ENCODE results near the gene DAAM1.

Gene DAAM1

GRCh38 chr14:59321626-59321949 lies 133.1 kb downstream of the DAAM1 start:
- Histone ChIP-seq H3K4me1 (peaks cover 27% of the 10 kb centered on the region), H3K36me3 (ENCODE audit: control insufficient read depth, insufficient read depth, low read length) (no peaks in the 10 kb centered on the region), H2AFZ (no peak overlapping the region), H3K9ac (no peak overlapping the region), H3K27me3 (ENCODE audit: control insufficient read depth, insufficient read depth, low read length) (no peaks in the 10 kb centered on the region), H3K4me2 (ENCODE audit: low read length) (peak overlapping the region; percentile 25), H3K79me2 (peaks cover 8% of the 10 kb centered on the region), H3K27ac (peak overlapping the region; percentile 25), H3K9me3 (ENCODE audit: control insufficient read depth, low read length) (no peaks in the 10 kb centered on the region), H3K4me3 (ENCODE audit: low read depth, low read length) (no peak overlapping the region)
- TF ChIP-seq CTCF (IDR thresholded peaks at IDR 0.05): no peak

GRCh38 chr14:59325906-59326305 lies 137.4 kb downstream of the DAAM1 start:
- no peak overlapping the region for H3K9ac ChIP-seq
- peaks cover 3% of the 10 kb centered on the region for H3K79me2 ChIP-seq
- H2AFZ ChIP-seq: no peak overlapping the region
- no peak overlapping the region for H3K27ac ChIP-seq
- no peaks in the 10 kb centered on the region for H3K9me3 ChIP-seq (ENCODE audit: control insufficient read depth, low read length)
- no peaks in the 10 kb centered on the region for H3K36me3 ChIP-seq (ENCODE audit: control insufficient read depth, insufficient read depth, low read length)
- no peak for TF ChIP-seq CTCF (IDR thresholded peaks at IDR 0.05)
- no peaks in the 10 kb centered on the region for H3K27me3 ChIP-seq (ENCODE audit: control insufficient read depth, insufficient read depth, low read length)
- peaks cover 10% of the 10 kb centered on the region for H3K4me1 ChIP-seq
- H3K4me2 ChIP-seq (ENCODE audit: low read length): no peak overlapping the region
- no peak overlapping the region for H3K4me3 ChIP-seq (ENCODE audit: low read depth, low read length)

- Histone ChIP-seq H3K79me2 (no peaks in the 10 kb centered on the region), H3K4me2 (ENCODE audit: low read length) (no peak overlapping the region), H3K27me3 (ENCODE audit: control insufficient read depth, insufficient read depth, low read length) (no peaks in the 10 kb centered on the region), H3K9ac (no peak overlapping the region), H3K27ac (no peak overlapping the region), H3K4me1 (peaks cover 8% of the 10 kb centered on the region), H2AFZ (no peak overlapping the region), H3K4me3 (ENCODE audit: low read depth, low read length) (no peak overlapping the region), H3K36me3 (ENCODE audit: control insufficient read depth, insufficient read depth, low read length) (no peaks in the 10 kb centered on the region), H3K9me3 (ENCODE audit: control insufficient read depth, low read length) (no peaks in the 10 kb centered on the region)
- TF ChIP-seq CTCF (IDR thresholded peaks at IDR 0.05): no peak
These were observed 140.0 kb downstream of the DAAM1 start for GRCh38 chr14:59328454-59328853.

- Histone ChIP-seq H3K9ac (no peak overlapping the region), H3K27me3 (ENCODE audit: control insufficient read depth, insufficient read depth, low read length) (no peaks in the 10 kb centered on the region), H3K4me1 (peaks cover 21% of the 10 kb centered on the region), H3K36me3 (ENCODE audit: control insufficient read depth, insufficient read depth, low read length) (no peaks in the 10 kb centered on the region), H3K9me3 (ENCODE audit: control insufficient read depth, low read length) (no peaks in the 10 kb centered on the region), H3K4me2 (ENCODE audit: low read length) (no peak overlapping the region), H3K79me2 (peaks cover 4% of the 10 kb centered on the region), H2AFZ (no peak overlapping the region), H3K27ac (no peak overlapping the region), H3K4me3 (ENCODE audit: low read depth, low read length) (no peak overlapping the region)
- TF ChIP-seq CTCF (IDR thresholded peaks at IDR 0.05): no peak
These were observed 142.0 kb downstream of the DAAM1 start for GRCh38 chr14:59330455-59330854.

DNA sequence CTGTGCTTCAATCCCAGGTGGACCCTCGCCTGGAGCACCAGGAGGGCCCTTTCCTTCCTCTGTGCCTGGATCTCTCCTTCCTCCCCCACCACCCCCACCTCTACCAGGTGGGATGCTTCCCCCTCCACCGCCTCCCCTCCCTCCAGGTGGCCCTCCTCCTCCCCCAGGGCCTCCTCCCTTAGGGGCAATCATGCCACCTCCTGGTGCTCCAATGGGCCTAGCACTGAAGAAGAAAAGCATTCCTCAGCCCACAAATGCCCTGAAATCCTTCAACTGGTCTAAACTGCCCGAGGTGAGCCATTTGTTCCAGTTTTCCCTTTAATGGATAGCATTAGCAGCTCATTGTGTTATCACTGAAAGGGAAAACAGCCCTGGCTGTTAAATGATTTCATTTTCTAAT lies 142.8 kb downstream of the DAAM1 start:
- H3K4me3 ChIP-seq (ENCODE audit: low read depth, low read length): no peak overlapping the region
- no peaks in the 10 kb centered on the region for H3K36me3 ChIP-seq (ENCODE audit: control insufficient read depth, insufficient read depth, low read length)
- H3K4me2 ChIP-seq (ENCODE audit: low read length): no peak overlapping the region
- H3K27ac ChIP-seq: peak overlapping the region; percentile 1
- H3K9ac ChIP-seq: no peak overlapping the region
- H3K27me3 ChIP-seq (ENCODE audit: control insufficient read depth, insufficient read depth, low read length): no peaks in the 10 kb centered on the region
- no peak for TF ChIP-seq CTCF (IDR thresholded peaks at IDR 0.05)
- H2AFZ ChIP-seq: no peak overlapping the region
- peaks cover 21% of the 10 kb centered on the region for H3K4me1 ChIP-seq
- H3K79me2 ChIP-seq: peaks cover 4% of the 10 kb centered on the region
- no peaks in the 10 kb centered on the region for H3K9me3 ChIP-seq (ENCODE audit: control insufficient read depth, low read length)
